Breast epithelium (tissue), 3 donors: ENCODE results near the gene CHCHD6.

Experiments
- CTCF ChIP-seq, 3 donors: fragments of 450-650 bp; IDR thresholded peaks; one replicate each; pipeline ENCODE4 v1.5.1; 2016 to 2017; ENCODE audit warnings: antibody characterized with exemption in 3 of 3, mild to moderate bottlenecking in 3 of 3, moderate library complexity in 3 of 3
- POLR2A ChIP-seq: fragments of 450-650 bp; IDR thresholded peaks from one replicate; pipeline ENCODE4 v1.6.1; 2016; ENCODE audit warnings: antibody characterized with exemption, mild to moderate bottlenecking, moderate library complexity

- no peak for TF ChIP-seq CTCF (IDR thresholded peaks at IDR 0.05)
- TF ChIP-seq POLR2A: no peak
Measured at GRCh38 chr3:126816298-126816697, 112.3 kb downstream of the CHCHD6 start.
